ENCODE data around the gene ITGB1. TPM values are rescaled to one million over a fixed set of nuclear protein-coding genes. Genes with fewer than 3 reads are reported as not detected.

The ITGB1 gene
- total RNA-seq, 2 experiments from 2014 or later = 82.4 to 82.9 TPM

DNA sequence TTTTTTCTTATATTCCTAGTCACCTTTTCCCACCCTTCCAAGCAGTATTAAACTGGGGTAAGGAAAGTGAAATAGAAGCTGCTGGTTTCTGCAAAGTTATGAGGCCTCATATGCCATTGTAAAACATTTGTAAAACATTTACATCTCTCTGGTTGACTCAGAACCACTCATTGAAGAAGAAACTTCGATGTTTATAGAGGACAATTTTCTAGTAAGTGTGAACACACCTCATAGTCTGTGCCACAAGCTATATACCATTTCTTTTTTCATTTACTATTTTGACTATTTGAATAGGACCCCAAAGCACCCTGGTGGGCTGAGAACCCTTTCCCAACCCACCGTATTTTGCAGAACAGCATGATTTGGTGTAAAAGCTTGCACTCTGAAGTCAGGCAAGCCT, 12.9 kb upstream of the ITGB1 start:
- Histone ChIP-seq H3K27ac (ENCODE audit: low read depth in 1 of 2, low read length in 2 of 2) (no peak overlapping the region), H3K4me3 (ENCODE audit: low read length) (no peak overlapping the region), H3K36me3 (ENCODE audit: insufficient read depth, low read length) (no peaks in the 10 kb centered on the region), H3K4me1 (ENCODE audit: insufficient read depth, low read length) (peaks cover 6% of the 10 kb centered on the region), H3K27me3 (ENCODE audit: control insufficient read depth in 1 of 2, insufficient read depth in 2 of 2, low read length in 2 of 2) (no peaks in the 10 kb centered on the region), H3K9me3 (ENCODE audit: control insufficient read depth in 1 of 2, insufficient read depth in 1 of 2, low read length in 2 of 2) (no peaks in the 10 kb centered on the region)
- CTCF ChIA-PET = interaction anchor here (1.1 kb wide), 1 partner anchor 23 kb away, joined by 3 read pairs; no protein-coding TSS in a partner anchor
- ATAC-seq (ENCODE audit: poor library complexity) (no peak), DNase-seq (no peak)
- Mint-ChIP-seq H3K4me1 (ENCODE audit: low read depth) (no peaks in the 10 kb centered on the region), H3K27me3 (no peaks in the 10 kb centered on the region), H3K36me3 (ENCODE audit: low read depth) (no peaks in the 10 kb centered on the region), H3K27ac (no peak overlapping the region), H3K9me3 (peaks cover 3% of the 10 kb centered on the region), H3K4me3 (no peak overlapping the region)
- POLR2A ChIA-PET = interaction anchor here (1.3 kb wide), 1 partner anchor 10 kb away, joined by 4 read pairs; no protein-coding TSS in a partner anchor
- TF ChIP-seq, protein P1, sequence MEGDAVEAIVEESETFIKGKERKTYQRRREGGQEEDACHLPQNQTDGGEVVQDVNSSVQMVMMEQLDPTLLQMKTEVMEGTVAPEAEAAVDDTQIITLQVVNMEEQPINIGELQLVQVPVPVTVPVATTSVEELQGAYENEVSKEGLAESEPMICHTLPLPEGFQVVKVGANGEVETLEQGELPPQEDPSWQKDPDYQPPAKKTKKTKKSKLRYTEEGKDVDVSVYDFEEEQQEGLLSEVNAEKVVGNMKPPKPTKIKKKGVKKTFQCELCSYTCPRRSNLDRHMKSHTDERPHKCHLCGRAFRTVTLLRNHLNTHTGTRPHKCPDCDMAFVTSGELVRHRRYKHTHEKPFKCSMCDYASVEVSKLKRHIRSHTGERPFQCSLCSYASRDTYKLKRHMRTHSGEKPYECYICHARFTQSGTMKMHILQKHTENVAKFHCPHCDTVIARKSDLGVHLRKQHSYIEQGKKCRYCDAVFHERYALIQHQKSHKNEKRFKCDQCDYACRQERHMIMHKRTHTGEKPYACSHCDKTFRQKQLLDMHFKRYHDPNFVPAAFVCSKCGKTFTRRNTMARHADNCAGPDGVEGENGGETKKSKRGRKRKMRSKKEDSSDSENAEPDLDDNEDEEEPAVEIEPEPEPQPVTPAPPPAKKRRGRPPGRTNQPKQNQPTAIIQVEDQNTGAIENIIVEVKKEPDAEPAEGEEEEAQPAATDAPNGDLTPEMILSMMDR (IDR thresholded peaks at IDR 0.05) = no peak
- intact Hi-C loops (cut with DNase I, micrococcal nuclease) = no loop called here

DNA sequence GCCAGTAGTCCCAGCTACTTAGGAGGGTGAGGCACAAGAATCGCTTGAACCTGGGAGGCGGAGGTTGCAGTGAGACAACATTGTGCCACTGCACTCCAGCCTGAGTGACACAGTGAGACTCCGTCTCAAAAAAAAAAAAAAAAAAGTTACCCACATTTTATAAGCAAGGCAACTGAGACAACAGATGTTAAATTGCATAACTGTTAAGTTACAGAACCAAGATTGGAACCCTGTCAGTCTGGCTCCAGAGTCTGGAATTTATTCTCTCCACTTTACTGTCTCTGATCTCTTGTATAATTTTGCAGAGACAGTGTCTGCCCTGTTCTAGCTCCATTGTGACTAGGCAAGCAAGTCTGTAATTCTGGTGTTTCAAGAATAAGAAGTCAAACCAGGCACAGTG, 6.2 kb upstream of the ITGB1 start:
- Histone ChIP-seq H3K36me3 (ENCODE audit: insufficient read depth, low read length) (no peaks in the 10 kb centered on the region), H3K4me3 (ENCODE audit: low read length) (no peak overlapping the region), H3K4me1 (ENCODE audit: insufficient read depth, low read length) (peaks cover under 1% of the 10 kb centered on the region), H3K27ac (ENCODE audit: low read depth in 1 of 2, low read length in 2 of 2) (no peak overlapping the region), H3K9me3 (ENCODE audit: control insufficient read depth in 1 of 2, insufficient read depth in 1 of 2, low read length in 2 of 2) (no peaks in the 10 kb centered on the region), H3K27me3 (ENCODE audit: control insufficient read depth in 1 of 2, insufficient read depth in 2 of 2, low read length in 2 of 2) (no peaks in the 10 kb centered on the region)
- intact Hi-C loops (cut with DNase I, micrococcal nuclease) = no loop called here
- Mint-ChIP-seq H3K9me3 (peaks cover 3% of the 10 kb centered on the region), H3K27me3 (no peaks in the 10 kb centered on the region), H3K36me3 (ENCODE audit: low read depth) (no peaks in the 10 kb centered on the region), H3K4me1 (ENCODE audit: low read depth) (peaks cover 13% of the 10 kb centered on the region), H3K4me3 (no peak overlapping the region), H3K27ac (no peak overlapping the region)
- ATAC-seq (ENCODE audit: poor library complexity) (no peak), DNase-seq (no peak)
- ChIA-PET CTCF (no interaction called here), POLR2A (no interaction called here)
- TF ChIP-seq, protein P1 (IDR thresholded peaks at IDR 0.05) = no peak

DNA sequence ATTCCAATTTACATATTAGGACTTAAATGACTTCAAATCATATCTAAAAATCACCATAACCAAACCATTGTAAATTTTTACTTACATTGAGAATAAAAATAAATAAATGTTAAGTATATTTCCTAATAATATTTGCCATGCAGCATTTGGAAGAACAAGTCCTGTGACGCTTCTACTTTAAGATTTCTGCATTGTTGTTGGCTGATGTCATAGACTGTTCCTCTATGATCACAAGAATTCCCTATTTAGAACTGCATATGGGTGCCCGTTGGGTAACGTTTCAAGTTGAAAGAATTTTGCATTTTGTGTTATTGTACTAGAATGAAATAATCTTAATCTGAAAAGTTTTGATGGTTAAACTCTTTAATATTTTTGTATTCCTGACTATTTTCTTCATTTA, 5.1 kb upstream of the ITGB1 start:
- Mint-ChIP-seq H3K9me3 (peaks cover 3% of the 10 kb centered on the region), H3K36me3 (ENCODE audit: low read depth) (peaks cover 9% of the 10 kb centered on the region), H3K4me1 (ENCODE audit: low read depth) (peaks cover 21% of the 10 kb centered on the region), H3K27ac (no peak overlapping the region), H3K4me3 (no peak overlapping the region), H3K27me3 (no peaks in the 10 kb centered on the region)
- TF ChIP-seq, protein P1 (IDR thresholded peaks at IDR 0.05) = no peak
- ChIA-PET CTCF (no interaction called here), POLR2A (interaction anchor here (0.6 kb wide), 1 partner anchor 35 kb away, joined by 3 read pairs; no protein-coding TSS in a partner anchor)
- intact Hi-C loops (cut with DNase I, micrococcal nuclease) = no loop called here
- DNase-seq = no peak
- no peak overlapping the region for H3K4me3 ChIP-seq (ENCODE audit: low read length)
- no peak overlapping the region for H3K27ac ChIP-seq (ENCODE audit: low read depth in 1 of 2, low read length in 2 of 2)
- no peaks in the 10 kb centered on the region for H3K36me3 ChIP-seq (ENCODE audit: insufficient read depth, low read length)
- peaks cover 10% of the 10 kb centered on the region for H3K4me1 ChIP-seq (ENCODE audit: insufficient read depth, low read length)
- no peaks in the 10 kb centered on the region for H3K9me3 ChIP-seq (ENCODE audit: control insufficient read depth in 1 of 2, insufficient read depth in 1 of 2, low read length in 2 of 2)
- no peak for ATAC-seq (ENCODE audit: poor library complexity)
- no peaks in the 10 kb centered on the region for H3K27me3 ChIP-seq (ENCODE audit: control insufficient read depth in 1 of 2, insufficient read depth in 2 of 2, low read length in 2 of 2)
